ENCODE data around the gene SYT3.
"Not testable (repeated sequence)": the region's sequence is repeated elsewhere in the genome, so short reads cannot be mapped to it uniquely, and the experiment has no call there.

The SYT3 gene

GRCh38 chr19:50604264-50605073 is 35.2 kb downstream of the SYT3 start:
- DNase-seq (ENCODE audit: low read depth, low spot score) = not testable (repeated sequence)

- DNase-seq (ENCODE audit: low read depth, low spot score) = no peak
Observed at GRCh38 chr19:50602935-50603334, 36.7 kb downstream of the SYT3 start.

GRCh38 chr19:50602496-50602895 is 37.2 kb downstream of the SYT3 start:
- no peak for DNase-seq (ENCODE audit: low read depth, low spot score)

- no peak for DNase-seq (ENCODE audit: low read depth, low spot score)
Observed at GRCh38 chr19:50602089-50602422, 37.6 kb downstream of the SYT3 start.

GRCh38 chr19:50601407-50602088 is 38.1 kb downstream of the SYT3 start:
- no peak for DNase-seq (ENCODE audit: low read depth, low spot score)

- DNase-seq (ENCODE audit: low read depth, low spot score) = no peak
Observed at GRCh38 chr19:50599427-50599826, 40.3 kb downstream of the SYT3 start.

GRCh38 chr19:50590191-50590590 is 49.5 kb downstream of the SYT3 start:
- DNase-seq (ENCODE audit: low read depth, low spot score) = no peak

- DNase-seq (ENCODE audit: low read depth, low spot score) = not testable (repeated sequence)
Observed at GRCh38 chr19:50581795-50582660, 57.7 kb downstream of the SYT3 start.

GRCh38 chr19:50580970-50581634 is 58.6 kb downstream of the SYT3 start:
- no peak for DNase-seq (ENCODE audit: low read depth, low spot score)

GRCh38 chr19:50580240-50580639 is 59.4 kb downstream of the SYT3 start:
- no peak for DNase-seq (ENCODE audit: low read depth, low spot score)

GRCh38 chr19:50576769-50577168 is 62.9 kb downstream of the SYT3 start:
- not testable (repeated sequence) for DNase-seq (ENCODE audit: low read depth, low spot score)

- DNase-seq (ENCODE audit: low read depth, low spot score) = no peak
Observed at GRCh38 chr19:50573741-50574461, 65.8 kb downstream of the SYT3 start.

All from smooth muscle cell of the brain vasculature (primary cell).